CD4-positive, alpha-beta T cell treated with Interleukin-17A for 1 hour (primary cell): ENCODE results near the gene ANKIB1.
A peak's percentile ranks its signal among the peaks of the same experiment; 100 is the strongest.

Experiments
- DNase-seq: peaks from one replicate; pipeline ENCODE4 v3.0.0-alpha.2; 2020

The ANKIB1 gene

DNA sequence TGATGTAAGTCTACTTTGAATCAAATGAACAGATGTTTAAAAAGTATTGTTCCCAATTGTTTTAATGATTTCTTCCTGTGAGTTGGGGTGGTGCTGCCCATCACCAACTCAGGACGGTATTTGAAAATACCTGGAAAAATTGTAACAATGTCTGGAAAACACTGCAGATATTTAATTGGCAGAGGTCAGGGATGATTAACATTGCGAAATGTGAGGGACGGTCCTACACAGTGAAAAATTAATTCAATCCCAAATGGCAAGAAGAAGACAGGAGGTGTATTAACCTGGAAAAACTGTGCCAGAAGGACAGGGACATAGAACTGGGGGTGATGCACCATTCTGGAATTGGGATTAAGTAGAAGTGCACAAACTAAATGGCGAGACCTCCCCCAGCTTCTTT lies 29.6 kb downstream of the ANKIB1 start:
- no peak for DNase-seq

DNA sequence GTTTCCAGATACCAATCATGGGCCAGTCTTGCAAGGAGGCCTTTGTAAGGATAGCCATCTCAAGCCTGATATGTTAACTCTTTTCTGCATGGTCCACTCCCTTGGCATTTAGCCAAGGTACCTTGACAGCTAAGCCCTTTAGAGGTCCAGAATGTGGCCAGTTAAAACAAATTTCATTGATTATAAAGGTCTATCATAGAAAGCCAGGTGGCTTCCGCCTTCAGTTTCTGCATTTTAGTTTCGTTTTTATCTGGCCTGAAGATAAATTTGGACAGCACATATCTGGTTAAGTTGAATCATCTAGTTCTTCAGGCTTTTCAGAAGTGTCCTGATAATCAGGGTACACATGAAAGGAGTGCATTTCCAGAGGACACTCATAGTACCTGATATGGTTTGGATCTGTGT lies 30.7 kb downstream of the ANKIB1 start:
- no peak for DNase-seq

DNA sequence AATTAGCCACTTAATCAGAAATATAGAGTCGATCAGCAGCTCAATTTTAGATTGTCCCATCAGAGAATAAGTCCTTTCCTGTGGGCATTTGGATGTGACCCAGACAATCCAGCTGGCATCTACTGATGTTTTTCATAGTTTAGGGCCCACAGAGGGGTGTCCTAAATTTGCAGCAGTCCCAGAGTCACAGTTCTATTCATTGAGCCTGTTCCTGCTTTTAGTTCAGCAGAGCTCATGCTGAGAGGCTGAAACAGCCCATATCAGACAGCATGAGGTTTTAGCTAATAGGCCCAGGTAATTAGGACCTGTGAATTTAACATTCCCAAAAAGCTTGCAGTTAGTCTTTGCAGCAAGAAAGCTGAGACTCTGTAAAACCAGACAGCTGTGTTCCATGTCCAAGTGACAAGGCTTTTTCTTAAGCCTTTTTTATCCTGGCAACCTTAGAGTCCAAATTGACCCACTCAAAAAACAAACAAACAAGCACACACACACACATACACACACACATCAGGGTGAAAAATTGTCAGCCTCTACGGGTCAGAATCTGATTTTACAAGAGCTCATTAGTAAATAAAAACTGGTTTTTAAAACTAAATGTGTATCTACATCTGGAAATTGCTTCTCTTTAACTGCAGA lies 33.7 kb downstream of the ANKIB1 start:
- no peak for DNase-seq

DNA sequence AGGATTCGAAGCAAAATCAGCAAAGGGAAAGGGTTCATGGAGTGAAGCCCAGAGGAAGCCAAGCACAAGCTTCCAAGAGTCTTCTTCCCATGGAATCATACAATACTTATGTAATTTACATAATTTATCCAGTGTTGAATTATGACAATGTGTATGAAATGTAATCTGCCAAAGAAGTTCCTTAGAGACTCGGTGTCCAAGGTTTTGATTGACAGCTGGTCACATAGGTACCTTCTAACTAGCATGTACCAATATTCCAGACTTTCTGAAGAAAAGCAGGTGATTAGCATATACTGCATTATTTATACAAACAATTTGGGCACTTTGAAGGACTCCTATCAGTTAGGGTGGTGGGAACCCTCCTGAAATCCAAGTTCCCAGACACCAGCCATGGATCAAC lies 35.3 kb downstream of the ANKIB1 start:
- no peak for DNase-seq

- DNase-seq: no peak
Observed at GRCh38 chr7:92282221-92282814, 36.5 kb downstream of the ANKIB1 start.

- no peak for DNase-seq
Observed at GRCh38 chr7:92282930-92283329, 37.2 kb downstream of the ANKIB1 start.

- DNase-seq: no peak
Observed at GRCh38 chr7:92289321-92289720, 43.5 kb downstream of the ANKIB1 start.

DNA sequence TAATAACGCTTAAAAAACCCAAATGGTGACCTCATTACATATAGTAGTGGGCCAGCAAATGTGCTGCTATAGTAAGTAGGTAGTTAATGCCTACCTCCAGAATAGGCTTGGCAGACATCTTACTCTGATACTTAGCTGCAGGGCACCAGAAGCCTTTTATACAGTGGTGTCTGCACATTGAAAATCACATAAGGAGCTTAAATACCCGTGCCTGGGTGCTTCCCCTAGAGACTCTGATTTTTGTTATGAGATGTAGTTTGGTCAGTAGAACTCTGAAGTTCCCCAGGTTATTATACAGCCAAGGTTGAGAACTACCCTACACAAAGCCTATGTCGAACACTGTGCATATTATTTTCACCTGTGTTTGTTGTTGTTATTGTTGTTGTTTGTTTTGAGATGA lies 47.2 kb downstream of the ANKIB1 start:
- DNase-seq: no peak

DNA sequence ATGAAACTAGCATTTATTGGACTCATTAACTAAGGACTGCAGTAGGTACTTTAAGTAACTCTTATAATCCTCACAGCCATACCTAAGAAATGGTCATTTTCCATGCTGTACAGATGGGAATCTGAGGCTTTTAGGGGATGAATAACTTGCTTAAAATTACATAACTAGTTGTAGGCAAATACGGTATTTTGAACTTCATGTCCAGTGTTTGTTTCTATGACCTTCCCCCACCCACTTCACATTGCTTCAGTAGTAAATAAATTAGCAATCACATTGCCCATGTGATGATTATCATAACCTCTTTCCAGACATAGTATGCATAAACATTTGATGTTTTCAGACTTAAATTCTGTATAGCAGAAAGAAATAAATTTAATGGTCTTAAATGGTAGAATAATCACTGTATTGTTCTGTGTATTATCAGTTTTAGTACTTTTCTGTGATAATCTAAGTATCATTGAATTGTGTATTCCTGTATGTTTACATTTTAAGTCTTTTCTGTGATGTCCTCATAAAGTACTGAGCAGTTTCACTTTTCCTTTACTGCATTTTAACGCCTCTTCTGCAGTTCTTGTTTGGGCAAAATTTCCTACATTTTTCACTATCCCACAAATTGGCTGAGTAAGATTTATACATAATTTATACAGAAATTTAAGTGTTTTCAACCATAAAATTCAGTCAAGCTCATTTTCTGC lies 48.3 kb downstream of the ANKIB1 start:
- no peak for DNase-seq

- no peak for DNase-seq
Observed at GRCh38 chr7:92295391-92295790, 49.6 kb downstream of the ANKIB1 start.

DNA sequence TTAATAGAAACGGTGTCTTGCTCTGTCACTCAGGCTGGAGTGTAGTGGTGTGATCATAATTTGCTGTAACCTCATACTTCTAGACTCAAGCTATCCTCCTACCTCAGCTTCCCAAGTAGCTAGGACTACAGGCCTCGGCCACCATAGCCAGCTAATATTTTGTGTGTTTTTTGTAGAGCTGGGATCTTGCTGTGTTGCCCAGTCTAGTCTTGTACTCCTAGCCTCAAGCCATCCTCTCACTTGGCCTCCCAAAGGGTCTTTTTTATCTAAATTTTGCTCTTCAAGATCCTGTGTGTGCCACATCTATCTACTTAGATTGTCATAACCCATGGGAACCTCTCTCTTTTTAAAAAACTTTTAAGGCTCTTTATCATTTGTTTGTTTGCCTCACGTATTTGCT lies 50.5 kb downstream of the ANKIB1 start:
- no peak for DNase-seq

DNA sequence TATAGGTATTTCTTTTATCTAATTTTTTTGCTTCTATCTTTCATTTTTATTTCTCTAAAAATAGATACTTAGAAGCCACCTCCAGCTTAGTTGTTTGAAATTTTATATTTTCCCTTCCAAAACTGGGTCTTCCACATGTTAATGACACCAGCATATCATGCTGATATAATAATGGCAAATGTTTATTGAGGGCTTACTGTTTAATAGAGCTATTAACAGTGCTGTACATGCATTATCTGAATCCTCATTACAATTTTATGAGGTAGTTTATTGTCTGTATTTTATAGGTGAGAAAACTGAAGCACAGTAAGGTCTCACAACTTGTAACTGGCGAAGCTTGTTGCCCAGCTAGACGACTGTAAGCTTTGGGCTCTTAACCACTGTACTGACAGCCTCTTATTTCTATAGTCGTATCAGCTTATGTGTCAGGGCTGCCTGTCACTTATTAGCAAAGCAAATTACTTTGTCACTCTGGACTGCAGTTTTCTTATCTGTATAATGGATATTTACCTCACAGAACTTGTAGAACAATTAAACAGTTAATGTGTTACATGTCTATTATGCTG lies 51.2 kb downstream of the ANKIB1 start:
- DNase-seq: no peak

DNA sequence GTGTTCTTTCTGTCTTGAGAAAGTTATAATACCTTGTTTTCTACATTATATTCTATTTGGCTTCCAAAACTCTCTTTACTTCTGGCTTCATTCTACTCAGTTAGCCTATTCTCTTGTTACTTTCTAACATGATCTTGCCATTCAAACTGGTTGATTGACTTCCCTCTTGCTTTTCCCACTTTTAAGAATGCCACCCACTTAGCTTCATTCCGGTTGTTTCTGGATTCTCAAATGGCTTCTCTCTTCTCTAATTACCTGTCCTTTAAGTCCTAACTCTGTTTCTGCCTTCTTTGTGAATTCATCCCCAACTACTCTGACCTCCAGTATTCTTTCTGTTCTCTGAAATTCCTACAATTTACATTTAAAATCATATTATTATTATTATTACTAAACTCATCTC lies 52.0 kb downstream of the ANKIB1 start:
- no peak for DNase-seq

DNA sequence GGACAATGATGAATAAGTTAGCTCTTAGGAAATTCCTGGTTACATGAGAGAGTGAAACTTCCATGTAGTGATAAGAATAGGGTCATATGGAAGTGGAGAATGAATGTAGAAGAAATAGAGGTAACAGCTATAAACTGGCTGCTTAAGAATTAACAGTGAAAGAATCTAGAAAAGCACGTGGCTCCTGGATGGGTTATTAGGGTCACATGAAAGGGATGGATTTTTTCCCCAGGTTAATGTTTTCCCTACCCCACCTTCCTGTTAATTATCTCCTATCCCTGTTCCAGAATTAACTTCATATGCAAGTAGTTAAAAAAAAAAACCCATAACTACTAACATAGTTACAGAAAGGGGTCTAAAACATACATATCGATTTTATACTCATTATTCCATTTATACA lies 58.0 kb downstream of the ANKIB1 start:
- no peak for DNase-seq

GRCh38 chr7:92304406-92304893 lies 58.7 kb downstream of the ANKIB1 start:
- no peak for DNase-seq

GRCh38 chr7:92306153-92306552 lies 60.4 kb downstream of the ANKIB1 start:
- no peak for DNase-seq

DNA sequence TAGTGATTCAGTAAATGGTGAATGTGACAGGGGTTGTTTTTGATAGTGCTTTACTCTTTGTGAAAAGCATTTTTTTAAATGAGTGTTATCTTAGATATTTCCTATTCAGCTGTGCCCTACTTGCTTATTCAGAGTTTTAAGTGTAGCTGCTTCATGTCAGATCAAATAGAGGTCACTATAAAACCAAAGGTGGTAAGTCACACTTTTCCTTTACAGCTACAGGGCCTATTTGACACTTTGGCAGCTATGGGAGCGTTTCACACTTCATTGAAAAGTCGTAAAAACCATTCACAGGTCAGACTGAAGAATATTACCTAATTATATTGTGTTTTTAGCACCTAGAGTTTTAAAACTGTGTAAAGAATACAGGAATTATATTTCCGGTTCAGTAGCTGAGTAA lies 67.3 kb downstream of the ANKIB1 start:
- DNase-seq: peak; percentile 10

GRCh38 chr7:92319243-92319642 lies 73.5 kb downstream of the ANKIB1 start:
- DNase-seq: no peak

GRCh38 chr7:92325173-92325572 lies 79.4 kb downstream of the ANKIB1 start:
- DNase-seq: no peak

GRCh38 chr7:92325858-92326257 lies 80.1 kb downstream of the ANKIB1 start:
- no peak for DNase-seq

- DNase-seq: no peak
Observed at GRCh38 chr7:92330835-92331438, 85.2 kb downstream of the ANKIB1 start.

GRCh38 chr7:92331508-92331907 lies 85.7 kb downstream of the ANKIB1 start:
- no peak for DNase-seq

DNA sequence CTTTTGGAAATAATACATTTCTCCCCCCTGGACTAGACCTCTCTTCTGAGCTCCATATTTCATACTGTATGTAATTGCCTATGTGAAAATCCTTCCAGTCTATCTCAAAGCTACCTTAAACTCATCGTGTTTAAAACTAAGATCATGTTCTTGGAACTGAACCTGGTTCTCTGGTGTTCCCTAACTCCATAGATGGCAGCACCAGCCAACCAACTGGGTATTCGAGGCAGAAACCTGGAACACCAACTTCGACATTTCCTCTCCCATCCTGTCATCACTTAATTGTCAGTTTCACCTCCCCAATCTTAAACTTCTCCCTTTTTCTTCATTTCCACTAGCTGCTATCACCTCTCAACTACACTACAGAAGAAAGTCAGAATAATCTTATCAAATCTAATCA lies 87.0 kb downstream of the ANKIB1 start:
- DNase-seq: no peak

DNA sequence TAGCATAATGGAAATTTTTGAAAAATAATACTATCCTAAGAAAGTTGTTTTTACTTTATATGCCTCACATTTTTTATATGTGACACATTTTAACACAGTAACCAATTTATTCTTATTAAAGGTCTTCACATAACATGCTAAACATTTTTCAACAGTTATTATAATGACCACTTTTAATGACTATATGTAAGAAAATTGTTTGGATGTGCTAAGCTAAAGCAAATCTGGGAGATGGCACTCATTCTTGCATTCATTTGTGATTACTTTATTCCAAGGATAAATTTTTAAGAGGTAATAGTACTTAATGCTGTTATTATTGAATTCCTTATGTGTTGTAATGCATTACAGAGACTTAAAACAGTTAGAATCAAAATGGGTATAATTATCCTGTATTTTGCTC lies 88.1 kb downstream of the ANKIB1 start:
- no peak for DNase-seq
